ENCODE results near the gene ATP10B.

The ATP10B gene

DNA sequence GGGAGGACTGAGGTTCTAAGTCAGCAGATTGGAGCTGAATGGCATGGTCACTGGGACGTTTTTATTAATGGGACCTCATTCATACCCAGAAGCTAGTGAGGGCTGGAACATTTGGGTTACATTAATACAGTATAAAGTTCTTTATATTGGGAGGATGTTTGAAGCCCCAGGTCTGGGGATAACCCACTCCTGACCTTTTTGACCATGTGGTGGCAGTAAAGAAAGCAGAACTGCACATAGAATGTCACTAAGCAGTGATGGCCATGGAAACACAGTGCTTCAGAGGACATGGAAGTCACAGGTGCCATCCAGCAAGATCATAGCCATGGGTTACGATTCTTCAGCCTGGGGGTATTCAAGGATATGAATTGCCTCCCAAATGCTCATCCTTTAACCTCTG, 176.0 kb downstream of the ATP10B start:
- no peak for DNase-seq

GRCh38 chr5:160674901-160675300, 177.1 kb downstream of the ATP10B start:
- no peak for DNase-seq

GRCh38 chr5:160672521-160672920, 179.5 kb downstream of the ATP10B start:
- DNase-seq: no peak

DNA sequence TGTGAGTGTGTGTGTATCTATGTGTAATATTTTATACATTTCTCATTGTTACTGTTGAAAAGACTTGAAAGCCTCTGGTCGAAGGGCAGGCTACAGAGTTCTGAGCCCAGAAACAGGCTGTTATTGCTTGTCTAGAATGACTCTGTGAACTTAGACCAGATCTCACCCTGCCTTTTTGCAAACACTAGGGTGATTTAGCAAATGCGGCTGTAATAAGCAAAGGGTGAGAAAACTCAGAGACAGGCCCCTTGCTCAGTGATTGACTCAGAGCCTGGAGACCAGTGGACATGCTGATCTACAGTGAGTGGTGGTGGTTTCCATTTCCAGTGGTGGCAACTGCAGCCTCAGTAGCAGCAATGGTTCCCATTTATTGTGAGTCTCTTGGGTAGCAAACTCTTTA, 183.7 kb downstream of the ATP10B start:
- DNase-seq: no peak

DNA sequence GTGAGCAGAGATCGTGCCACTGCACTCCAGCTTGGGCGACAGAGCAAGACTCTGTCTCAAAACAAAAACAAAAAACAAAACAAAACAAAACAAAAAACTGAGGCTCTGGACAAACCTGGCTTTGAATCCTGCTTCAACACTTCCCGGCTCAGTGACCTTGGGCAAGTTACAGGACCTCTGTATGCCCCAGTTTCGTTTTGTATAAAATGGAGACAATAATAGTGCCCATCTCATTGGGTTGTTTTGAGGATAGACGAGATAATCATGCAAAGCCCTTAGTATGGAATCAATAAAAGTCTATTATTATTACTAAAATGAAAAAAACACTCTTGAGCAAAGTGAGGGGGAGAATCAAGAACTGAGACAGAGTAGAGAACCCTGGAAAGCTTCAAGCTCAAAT, 184.9 kb downstream of the ATP10B start:
- DNase-seq: no peak

DNA sequence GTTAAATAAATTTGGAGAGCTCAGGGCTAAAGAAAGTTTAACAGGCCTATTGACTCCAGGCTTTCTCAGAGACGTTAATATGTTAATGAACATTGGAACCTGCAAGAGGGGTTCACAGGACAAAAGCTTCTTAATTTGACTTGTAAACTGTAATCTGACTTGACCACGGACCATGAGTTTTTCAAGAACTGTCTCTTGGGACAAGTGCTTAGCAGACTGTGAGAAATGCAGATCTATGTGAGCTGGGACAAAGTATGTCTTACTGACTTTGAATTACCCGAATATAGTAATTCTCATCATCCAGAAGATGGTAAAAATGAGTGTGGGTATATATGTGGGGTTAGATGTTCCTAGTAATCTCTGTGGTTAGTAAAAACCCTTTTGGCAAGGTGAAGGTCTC, 186.6 kb downstream of the ATP10B start:
- no peak for DNase-seq

DNA sequence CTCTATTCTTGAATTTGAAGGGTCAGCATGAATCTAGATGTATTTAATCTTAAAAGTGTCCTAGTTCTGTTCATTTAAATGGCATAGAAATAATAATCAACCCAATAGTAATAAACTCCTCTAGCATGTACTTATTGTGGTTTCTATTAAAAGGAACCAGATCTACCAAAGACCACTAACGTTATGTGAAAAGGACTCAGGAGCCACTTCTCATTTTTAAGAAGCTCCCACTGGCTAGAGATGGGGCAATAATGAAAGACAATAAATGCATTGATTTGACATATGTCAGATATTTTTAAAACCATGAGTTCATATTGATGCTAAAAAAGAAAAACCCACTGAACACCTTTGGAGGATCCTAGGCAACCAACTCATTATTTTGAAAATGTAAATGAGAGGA, 191.9 kb downstream of the ATP10B start:
- DNase-seq: no peak

- DNase-seq: no peak
Observed at GRCh38 chr5:160657622-160658458, 194.2 kb downstream of the ATP10B start.

GRCh38 chr5:160657068-160657507, 194.9 kb downstream of the ATP10B start:
- no peak for DNase-seq

DNA sequence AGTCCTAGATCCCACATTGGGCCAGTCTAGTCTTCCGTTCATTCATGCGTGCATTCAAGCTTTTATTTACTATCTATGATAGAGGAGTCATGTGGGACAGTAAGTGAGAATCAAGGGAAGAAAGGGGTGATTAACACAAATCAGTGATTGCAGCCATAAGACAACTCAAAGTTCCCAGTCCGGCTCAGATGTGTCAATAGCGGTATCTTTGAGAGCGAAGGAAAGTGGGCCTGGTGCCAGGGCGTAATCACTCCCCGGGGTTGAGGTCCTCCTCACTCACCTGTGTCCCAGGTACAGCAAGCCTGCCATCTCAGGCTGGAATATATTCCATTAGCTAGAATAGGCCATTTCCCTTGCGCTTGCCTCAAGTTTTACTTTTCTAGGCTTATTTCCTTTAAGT, 196.3 kb downstream of the ATP10B start:
- DNase-seq: no peak

- DNase-seq: no peak
Observed at GRCh38 chr5:160651692-160652645, 200.0 kb downstream of the ATP10B start.

DNA sequence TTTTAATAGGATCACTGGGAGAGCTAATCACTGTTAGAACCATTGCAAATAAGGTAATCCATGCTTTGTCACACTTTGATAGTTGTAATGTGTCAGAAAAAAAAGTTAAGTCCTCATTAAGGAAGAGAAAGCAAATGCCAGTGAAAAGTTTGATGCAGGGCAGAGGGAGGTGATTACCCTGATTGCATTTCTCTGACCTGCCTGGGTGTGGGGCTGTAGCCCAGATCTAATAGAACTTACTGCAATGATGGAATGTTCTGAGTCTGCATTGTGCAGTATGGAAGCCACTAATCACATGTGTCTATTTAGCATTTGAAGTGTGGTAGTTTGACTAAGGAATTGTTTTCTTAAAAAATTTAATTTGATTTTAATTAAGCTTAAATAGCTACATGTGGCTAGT, 202.7 kb downstream of the ATP10B start:
- no peak for DNase-seq

DNA sequence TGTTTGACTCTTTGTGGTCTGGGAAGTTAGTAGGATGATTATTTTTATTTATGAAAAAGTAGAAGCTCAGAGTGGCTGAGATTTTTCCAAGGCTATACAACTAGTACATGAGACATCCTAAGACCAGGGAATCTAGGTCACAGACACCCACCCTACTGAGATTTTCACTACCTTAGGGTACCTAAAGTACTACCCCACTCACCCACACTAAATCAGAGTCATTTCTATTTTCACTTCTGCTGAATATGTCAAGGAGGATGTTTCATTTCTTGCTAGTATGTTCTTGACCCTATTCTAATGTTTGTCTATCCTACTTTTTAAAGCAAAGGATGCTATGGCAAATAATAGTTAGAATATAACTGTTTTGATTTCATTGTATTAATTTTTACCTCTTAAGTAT, 206.0 kb downstream of the ATP10B start:
- no peak for DNase-seq

DNA sequence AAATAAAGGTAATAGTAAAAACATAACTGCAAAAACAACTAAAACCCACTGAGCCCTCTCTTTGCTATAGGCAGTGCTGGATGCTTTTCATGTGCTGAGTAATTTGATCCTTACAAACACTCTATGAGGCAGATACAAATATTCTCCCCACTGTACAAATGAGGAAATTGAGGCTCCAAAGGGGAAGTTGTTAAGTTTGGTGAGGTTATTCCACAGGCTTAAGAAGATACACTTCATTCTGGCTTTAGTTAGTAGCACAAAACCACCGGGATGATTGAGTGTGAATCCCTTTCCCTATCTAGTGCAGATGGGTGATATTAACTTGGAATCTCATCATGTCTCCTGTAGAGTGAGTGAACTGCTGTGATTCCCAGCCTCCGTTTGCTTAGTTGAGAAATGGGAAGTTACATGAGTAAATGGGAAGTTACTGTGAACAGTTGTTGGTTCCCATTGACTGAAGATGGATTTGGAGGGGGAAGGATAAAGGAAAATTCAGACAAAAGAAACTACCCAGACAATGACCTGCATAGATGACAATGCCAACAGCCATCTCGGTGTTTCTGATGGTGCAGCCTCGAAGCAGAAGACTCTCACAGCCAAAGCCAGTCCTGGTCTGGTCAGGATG, 208.3 kb downstream of the ATP10B start:
- no peak for DNase-seq

- no peak for DNase-seq
Observed at GRCh38 chr5:160641405-160641804, 210.6 kb downstream of the ATP10B start.

GRCh38 chr5:160640406-160640805, 211.6 kb downstream of the ATP10B start:
- DNase-seq: no peak

- DNase-seq: no peak
Observed at GRCh38 chr5:160638161-160638742, 213.8 kb downstream of the ATP10B start.

DNA sequence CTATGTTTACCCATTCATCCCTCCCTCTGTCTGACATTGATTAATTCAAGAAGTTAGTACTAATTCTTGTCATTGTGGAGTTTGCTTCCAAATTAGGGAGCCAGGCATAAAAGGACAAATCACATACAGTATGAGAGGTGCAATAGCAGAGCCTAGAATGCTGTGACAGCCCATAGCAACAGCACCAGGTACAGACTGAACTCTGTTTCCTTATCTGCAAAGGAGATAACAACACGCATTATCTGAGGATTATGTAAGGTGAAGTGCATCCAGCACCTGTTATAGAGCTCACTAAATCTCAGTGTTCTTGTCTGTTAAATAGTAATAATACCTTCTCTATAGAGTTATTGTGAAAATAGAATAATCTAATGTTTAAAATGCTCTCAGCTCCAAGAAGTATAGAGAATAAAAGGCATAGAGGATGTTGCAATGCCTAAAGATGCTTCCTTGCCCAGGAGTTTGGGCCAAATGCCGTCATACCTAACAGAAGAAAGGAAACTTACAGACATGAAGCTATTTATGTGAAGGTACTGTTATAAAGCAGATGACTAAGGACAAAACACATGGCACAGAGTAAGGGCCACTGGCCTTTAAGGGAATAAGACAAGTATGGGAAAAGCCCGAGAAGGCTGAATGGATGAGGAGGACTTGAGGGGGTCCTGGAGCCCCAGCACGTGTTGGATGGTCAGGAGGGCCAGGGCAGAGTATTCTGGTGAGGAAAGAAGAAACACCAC, 214.5 kb downstream of the ATP10B start:
- DNase-seq: no peak

DNA sequence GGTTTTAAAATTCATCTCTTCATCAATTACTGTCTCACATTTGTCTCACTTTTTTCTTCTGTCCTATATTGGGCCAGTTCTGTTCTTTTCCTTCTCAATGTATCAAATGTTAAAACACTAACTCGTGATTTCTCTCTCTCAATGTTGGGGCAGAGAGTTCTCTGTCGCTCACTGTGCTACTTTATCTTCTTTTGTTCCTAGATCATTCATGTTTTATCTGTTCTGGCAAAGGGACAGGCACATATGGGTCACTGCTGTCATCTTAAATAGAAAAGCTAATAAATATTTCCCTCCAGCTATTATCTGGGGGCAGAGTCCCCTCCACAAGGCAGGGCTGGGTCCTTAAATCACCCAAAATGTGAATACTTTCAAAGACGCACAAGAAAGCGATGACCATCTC, 216.3 kb downstream of the ATP10B start:
- DNase-seq: no peak

DNA sequence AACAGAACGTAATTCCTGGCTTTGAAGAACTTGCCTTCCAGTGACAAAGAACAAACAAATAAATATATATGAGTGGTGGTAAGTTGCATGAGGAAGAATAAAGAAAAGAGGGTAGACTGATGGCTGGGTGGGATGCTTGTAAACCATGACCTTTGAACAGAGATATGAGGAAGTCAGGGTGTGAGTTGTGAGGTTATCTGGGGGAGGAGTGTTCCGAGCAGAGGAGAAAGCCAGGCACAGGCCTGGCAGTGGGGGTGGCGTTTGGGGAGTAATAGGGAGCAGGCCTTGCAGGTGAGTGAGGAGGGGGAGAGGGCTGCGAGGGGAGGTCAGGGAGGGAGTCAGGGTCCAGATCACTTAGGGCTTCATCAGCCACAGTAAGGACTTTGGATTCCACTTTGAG, 217.0 kb downstream of the ATP10B start:
- no peak for DNase-seq

DNA sequence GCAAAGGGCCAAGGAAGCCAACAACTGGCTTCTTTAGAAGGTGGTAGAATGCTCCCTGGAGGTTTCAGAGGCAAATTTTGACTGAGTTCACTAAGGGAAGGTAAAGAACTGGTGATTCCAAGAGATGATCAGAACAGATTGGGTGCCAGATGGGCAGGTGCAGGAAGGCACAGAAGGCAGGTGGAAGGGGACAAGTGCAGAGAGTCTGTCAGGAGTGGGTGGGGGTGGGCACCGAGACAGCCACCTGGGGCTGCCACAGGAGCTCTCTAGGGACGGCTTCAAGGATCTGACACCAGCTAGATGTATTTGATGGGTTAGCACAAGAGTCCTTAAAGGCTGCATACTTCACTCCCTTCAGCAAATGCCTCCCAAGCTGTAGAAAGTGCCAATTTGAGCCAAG, 223.0 kb downstream of the ATP10B start:
- no peak for DNase-seq

- DNase-seq: no peak
Observed at GRCh38 chr5:160628619-160628968, 223.4 kb downstream of the ATP10B start.

All from activated CD4-positive, alpha-beta T cell treated with anti-CD3 and anti-CD28 coated beads for 4 hours (primary cell).